Thyroid gland (tissue), 4 donors: ENCODE results near the gene HS6ST3.

Experiments
- CTCF ChIP-seq, 6 experiments: fragments of 200-600 bp in 3 of 6; fragments of 450-650 bp in 3 of 6; sonication (generic) in 3 of 6; IDR thresholded peaks; one replicate each; pipeline ENCODE4 v1.5.1; 2016 to 2019; ENCODE audit warnings: antibody characterized with exemption in 6 of 6, mild to moderate bottlenecking in 2 of 6, inconsistent platforms in 1 of 6, moderate library complexity in 1 of 6
- POLR2A ChIP-seq, 2 donors: fragments of 450-650 bp; IDR thresholded peaks; one replicate each; pipeline ENCODE4 v1.6.1; 2017; ENCODE audit warnings: antibody characterized with exemption in 2 of 2, mild to moderate bottlenecking in 2 of 2, moderate library complexity in 1 of 2

DNA sequence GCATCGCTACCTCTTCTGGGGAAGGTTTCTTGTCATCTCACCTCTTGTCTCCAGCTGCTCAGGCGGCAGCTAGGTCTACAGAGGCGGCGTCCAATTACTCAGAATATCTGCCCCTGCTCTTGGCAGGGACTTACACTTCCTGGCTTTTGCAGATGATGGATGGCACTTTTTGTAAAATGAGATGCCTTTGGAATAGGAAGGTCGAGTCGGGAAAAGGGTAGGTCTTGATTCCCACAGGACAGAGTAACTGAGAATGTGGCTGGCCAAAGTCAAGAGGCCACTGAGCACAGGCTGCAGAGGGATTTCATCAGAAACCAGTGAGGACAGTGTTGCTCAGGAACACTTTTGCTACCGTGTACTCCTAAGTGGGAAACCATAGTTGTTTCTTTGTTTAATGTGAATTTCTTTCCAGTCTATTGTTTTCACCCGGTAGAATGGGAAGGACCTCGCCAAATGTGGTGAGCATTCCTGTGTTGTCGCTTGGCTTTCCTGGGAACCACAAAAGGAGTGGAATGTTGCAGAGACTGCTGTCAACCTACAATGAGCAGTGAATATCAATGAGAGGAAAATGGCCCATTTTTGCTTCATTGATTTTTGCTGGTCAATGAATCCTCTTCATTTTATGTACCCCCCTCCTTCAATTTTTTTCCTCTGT is 383.7 kb downstream of the HS6ST3 start:
- TF ChIP-seq CTCF (IDR thresholded peaks at IDR 0.05), result no peak
- no peak for TF ChIP-seq POLR2A (IDR thresholded peaks at IDR 0.05)
